OCI-M1 (cell line): ENCODE data around the gene PPP1R26.
"Not testable (repeated sequence)": the region's sequence is repeated elsewhere in the genome, so short reads cannot be mapped to it uniquely, and the experiment has no call there.

Experiments
- DNase-seq: peaks from one replicate; lab custom pipeline; 2025; lab: John Stamatoyannopoulos, UW

Gene PPP1R26, protein sequence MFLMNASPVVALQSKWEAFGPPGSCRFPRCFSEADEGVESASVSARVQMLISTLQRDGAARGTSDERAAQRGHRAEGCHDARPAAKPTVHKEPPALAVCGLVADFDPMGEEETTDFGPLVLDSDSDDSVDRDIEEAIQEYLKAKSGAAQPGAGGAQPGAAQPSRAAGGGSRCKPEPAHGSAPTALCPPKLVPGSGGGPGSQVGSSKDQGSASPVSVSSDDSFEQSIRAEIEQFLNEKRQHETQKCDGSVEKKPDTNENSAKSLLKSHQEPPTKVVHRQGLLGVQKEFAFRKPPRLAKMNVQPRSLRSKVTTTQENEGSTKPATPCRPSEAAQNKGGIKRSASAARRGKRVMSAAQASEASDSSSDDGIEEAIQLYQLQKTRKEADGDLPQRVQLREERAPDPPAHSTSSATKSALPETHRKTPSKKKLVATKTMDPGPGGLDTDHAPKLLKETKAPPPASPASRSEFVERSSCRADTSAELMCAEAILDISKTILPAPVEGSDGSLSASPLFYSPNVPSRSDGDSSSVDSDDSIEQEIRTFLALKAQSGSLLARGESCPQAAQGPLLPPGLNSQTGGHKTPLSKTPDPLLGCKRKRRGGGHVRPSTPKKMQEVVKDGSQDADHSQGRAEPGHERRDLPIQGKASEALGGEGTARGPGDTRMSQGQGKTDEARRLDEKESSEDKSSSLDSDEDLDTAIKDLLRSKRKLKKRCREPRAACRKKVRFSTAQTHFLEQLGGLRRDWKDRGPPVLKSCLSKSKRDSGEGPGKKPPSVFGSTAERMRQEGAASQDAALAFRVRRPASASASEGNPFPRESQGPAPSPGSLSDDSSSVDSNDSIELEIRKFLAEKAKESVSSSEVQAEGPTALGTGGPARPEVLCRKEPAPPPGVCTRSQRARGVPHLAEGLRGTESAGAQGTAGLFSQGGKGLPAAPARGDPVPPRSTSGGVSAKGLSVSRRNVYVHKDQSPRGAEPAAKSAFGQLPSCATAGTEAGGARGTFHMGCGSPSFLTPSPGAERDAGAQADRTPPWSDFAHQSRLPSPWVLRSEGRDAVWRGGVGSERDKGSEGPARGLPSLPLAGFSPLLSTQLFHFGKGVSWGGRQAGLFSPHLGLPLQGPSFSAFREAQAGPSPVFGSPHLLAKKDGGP (N-terminal part only)

DNA sequence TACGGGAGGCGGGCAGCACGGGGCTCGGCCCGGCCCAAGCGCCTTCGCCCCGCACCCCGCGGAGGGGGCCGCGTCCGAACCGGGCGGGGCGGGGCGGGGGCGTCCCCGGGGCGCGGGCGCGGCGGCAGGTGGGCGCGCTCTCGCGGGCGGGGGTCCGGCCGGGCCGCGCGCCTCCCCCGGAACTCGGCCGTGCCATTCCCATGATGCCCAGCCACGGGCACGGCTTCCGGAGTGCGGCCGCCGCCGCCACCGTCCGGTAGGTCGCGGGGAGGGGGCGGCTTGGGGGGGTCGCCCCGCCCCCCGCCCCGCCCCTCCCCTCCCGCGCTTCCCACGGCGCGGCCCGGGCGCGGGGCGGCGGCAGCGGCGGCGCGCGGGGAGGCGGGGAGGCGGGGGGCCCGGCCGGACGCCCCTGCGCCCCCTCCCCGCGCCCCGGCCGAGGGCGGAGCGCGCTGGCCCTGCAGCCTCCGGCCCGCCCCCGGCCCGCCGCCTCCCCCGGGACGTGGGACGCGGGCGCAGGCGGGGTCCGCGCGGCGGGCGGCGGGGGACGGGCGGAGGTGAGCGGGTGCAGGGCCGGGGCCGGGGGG is at the start of gene PPP1R26:
Gene PPP1R26, plus strand, starts transcription at position 314 of the 584 bp plus-strand sequence. CDS start 4,729 bp downstream, outside the sequence.
- no peak for DNase-seq

DNA sequence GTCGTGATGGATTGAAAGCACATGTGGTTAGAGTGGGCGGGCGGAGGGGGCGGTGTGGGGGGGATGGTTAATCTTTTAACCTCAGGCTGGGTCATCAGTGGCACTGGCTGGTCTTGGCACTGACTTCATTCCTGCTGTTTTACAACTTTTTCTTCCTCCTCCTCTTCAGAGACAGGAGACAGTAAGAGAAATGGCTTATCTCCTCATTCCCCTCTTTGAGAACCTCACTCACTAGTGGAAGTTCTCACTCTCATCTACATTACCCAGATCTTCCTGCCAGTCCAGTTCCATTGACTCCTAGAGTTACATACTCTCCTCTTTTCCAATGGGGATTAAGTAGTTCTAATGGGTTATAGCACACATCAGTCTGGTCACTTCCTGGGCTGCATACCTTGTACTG is 42.3 kb upstream of the PPP1R26 start:
- DNase-seq: peak; percentile 12

DNA sequence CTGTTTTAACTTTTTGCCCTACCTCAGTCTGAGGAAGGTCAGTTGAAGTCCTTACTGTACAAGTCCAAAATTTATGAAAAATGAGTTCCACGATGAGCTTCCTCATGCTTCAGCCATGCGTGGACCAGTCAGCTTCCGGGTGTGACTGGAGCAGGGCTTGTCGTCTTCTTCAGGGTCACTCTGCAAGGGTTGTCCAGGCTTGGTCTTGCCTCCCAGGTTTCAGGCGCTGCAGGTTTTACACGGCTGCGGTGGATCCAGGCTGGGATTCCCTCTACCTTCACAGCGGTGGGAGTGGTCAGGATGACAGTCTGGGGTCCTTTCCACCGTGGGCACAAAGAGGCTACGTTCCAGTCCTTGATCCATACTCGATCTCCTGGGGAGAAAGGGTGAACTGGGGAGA is 41.9 kb upstream of the PPP1R26 start:
- not testable (repeated sequence) for DNase-seq

DNA sequence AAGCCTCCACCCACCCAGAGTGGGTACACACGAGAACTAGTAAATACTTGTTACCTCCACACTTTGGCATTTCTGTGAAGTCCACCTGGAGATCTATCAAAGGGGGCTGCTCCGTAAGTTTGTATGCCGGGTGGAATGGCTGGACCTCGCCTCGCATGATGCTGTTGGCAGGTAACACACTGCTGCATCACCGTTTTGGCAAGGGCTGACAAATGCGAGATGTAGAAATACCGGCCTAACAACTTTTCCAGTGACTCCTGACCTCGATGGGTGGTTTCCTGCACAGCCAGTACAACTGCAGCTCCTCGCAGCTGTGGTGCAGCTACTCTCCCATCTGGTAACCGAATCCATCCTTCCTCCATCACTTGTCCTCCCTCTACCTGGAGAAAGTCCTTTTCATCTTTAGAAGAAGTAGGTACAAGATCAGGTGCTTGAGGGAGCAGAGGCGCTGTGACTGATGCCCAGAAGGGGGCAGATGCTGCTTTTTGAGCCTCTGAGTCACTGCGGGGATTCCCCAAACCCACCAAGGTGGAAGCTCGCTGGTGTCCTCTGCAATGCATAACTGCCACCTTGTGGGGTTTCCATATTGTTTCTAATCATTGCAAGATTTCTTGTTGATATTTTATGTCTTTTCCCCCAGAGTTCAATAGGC is 40.9 kb upstream of the PPP1R26 start:
- DNase-seq: not testable (repeated sequence)

DNA sequence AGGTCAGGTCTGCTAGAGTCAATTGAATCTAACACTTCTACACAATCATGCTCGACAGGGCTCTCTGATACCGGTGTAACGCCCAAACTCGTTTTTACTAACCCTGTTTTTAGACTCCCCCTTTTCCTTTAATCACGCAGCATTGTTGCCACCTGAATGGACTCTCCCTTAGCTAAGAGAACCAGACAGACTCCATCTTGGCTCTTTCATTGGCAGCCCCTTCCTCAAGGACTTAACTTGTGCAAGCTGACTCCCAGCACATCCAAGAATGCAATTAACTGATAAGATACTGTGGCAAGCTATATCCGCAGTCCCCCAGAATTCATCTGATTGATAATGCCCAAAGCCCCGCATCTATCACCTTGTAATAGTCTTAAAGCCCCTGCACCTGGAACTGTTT is 40.1 kb upstream of the PPP1R26 start:
- not testable (repeated sequence) for DNase-seq

DNA sequence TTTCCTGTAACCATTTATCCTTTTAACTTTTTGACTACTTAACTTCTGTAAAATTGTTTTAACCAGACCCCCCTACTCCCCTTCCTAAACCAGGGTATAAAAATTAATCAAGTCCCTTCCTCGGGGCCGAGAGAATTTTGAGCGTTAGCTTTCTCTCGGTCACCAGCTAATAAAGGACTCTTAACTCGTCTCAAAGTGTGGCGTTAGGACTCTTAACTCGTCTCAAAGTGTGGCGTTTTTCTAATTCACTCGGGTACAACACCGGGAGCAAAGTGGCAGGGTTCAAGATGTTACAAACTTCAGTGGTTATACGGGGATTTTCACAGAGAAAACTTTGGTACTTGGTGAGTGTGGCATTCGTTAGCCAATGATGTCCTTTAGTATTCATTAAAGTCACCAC is 39.7 kb upstream of the PPP1R26 start:
- no peak for DNase-seq

DNA sequence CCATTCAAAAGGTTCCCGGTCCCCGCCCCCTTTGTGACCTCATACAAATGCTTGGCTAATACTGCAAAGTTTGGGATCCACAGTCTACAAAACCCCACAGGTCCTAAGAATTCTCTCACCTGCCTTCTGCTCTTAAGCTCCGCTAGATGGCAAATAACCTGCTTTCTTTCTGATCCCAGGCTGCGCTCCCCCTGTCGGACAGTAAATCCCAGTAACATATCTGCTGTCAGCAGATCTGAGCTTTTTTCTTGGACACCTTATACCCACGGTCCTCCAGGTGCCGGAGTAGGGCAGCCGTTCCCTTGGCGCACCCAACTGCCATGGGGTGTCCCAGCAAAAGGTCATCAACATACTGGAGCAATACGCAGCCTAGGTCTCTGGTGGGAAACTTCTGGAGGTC is 39.0 kb upstream of the PPP1R26 start:
- DNase-seq: no peak

DNA sequence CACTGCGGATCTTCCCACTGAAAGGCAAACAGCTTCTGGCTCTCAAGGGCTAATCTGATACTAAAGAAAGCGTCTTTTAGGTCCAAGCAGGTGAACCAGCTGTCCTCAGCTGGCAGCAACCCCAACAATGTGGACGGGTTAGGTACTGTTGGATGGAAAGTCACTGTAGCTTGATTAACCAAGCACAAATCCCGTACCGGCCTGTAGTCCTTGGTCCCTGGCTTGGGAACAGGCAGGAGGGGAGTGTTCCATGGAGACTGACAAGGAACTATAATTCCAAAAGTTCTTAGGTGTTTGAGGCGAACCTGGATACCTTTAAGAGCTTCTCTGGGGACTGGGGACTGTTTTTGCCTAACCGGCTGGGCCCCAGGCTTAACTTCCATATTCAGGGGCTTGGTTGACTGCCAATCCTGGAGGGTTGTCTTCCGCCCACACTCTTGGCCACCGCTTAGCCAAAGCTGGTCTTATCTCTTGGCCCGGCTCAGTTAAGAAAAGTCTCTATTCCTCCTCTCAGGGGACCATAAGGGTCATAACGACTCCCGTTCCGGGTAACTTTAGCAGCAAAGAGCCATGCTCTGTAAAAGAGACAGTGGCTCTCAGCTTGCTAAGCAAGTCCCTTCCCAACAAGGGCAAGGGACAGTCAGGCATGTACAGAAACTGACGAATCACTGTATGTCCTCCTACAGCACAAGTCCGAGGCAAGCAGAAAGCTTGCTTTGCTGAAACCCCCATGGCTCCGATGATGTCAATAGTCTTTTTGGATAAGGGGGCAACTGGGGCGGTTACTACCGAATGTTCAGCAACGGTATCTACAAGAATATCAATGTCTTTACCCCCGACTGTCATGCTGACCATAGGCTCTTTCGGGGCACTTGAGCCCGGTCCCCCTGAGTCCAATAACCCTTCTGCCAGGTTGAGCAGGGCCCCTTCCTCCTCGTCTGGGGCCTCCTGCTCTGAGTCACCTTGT is 38.2 kb upstream of the PPP1R26 start:
- DNase-seq: peak; percentile 95

DNA sequence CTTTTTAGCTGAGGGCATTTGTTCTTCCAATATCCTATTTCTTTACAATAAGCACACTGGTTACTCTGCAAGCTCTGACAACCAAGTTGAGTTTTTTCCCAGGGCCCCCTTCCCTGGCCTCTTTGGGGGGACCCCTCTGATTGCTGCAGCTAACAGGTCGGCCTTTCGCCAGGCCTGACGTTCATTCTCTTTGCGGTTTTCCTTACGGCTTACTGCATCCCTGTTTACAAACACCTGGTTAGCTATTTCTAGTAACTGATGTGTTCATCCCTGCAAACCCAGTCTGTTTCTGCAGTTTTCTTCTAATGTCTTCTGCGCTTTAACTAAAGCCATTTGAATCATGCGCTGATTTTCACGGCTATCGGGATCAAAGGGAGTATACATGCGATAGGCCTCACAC is 37.5 kb upstream of the PPP1R26 start:
- DNase-seq: no peak

DNA sequence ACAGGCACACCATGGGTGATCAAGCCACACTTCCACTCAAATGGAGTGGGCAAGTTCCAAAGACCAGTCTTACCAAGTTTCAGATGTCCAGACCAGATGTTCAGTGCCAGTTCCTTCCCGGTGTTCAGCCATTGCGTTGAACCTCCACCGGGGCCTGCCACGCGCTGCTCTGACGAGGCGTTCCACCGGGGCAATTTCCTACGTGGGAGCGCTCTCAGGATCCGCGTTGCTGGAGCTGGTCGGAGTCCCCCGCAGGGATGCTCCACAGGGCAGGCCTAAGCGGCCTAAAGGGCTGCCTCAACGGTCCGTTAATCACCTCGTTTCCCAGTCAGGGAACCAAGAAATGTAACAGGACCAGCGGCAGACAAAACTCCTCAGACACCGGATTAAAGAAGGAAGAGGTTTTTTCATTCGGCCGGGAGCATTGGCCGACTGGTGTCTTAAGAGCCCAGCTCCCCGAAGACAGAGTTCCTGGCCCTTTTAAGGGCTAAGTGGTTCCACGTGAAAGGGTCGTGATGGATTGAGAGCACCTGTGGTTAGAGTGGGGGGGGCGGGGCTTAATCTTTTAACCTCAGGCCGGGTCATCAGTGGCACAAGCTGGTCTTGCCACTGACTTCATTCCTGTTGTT is 35.7 kb upstream of the PPP1R26 start:
- DNase-seq: peak; percentile 6

DNA sequence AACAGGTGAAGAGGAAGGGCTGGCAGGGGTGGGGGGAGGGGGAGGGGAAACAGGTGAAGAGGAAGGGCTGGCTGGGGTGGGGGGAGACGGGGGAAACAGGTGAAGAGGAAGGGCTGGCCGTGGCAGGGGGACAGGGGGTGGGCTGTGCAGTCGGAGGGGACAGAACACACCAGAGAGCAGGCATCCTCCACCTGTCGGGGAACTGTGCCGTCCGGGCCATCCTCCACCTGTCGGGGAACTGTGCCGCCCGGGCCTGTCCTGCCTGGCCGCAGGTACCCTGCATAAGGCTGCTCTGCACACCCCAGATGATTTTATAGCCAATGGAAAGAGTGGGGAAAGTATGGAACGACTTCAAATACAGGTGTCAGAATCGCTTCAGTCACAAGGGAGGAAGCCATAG is 32.5 kb upstream of the PPP1R26 start:
- DNase-seq: no peak

DNA sequence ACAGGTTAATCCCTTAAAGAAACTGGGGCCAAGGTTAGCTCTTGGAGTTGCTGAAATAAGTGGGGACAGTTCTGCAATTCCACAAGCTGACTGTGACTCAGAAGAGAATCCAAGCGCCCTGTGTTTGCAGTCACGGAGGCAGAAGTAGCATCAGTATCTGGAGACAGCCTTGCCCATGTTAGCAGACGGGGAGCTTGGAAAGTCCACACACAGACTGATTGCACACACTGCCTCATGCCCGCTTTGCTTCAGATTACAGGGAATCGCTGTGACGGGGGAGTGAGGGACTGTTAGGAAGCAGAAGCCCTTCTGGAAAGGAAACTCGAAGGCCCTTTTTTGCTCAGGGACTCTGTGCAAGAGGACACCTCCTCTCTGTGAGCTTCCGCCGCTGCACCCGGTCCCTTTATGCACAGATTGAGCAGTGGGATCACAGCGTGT is 30.9 kb upstream of the PPP1R26 start:
- DNase-seq: peak; percentile 14

DNA sequence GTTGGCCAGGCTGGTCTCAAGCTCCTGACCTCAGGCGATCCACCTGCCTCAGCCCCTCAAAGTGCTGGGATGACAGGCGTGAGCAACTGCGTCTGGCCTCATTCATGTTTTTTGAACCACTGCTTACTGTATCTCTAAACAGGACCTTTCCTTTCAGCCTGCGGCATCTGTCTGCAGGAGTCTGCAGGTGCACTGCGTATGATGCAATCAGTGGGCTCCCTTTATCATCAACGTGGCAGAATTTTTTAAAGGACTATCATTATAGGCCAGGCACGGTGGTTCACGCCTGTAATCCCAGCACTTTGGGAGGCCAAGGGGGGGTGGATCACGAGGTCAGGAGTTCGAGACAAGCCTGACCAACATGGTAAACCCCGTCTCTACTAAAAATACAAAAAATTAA is 30.1 kb upstream of the PPP1R26 start:
- DNase-seq: not testable (repeated sequence)

DNA sequence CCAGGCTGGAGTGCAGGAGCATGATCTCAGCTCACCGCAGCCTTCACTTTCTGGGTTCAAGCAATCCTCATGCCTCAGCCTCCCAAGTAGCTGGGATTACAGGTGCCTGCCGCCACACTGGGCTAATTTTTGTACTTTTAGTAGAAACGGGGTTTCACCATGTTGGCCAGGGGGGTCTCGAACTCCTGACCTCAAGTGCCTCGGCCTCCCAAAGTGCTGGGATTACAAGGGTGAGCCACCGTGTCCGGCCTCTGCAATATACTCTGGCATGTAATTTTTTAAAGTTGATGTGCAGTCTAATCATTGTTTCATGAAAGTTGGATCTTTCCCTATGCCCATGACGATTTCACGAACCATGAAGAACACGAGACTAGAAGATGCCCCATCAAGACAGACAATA is 28.6 kb upstream of the PPP1R26 start:
- DNase-seq: no peak

DNA sequence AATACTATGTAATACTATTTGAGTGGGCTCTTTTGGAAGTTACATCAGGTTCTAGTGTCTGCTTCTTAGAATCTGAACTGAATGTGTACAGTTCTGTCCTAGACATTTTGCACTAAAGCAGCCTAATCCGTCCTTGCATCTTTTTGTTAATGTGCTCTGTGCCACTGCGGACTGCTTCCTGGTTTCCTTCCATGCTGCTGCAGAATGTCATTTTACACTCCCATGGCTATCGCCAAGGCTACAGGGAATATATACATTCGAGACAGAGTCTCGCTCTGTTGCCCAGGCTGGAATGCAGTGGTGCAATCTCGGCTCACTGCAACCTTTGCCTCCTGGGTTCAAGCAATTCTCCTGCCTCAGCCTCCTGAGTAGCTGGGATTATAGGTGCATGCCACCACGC is 27.7 kb upstream of the PPP1R26 start:
- not testable (repeated sequence) for DNase-seq

DNA sequence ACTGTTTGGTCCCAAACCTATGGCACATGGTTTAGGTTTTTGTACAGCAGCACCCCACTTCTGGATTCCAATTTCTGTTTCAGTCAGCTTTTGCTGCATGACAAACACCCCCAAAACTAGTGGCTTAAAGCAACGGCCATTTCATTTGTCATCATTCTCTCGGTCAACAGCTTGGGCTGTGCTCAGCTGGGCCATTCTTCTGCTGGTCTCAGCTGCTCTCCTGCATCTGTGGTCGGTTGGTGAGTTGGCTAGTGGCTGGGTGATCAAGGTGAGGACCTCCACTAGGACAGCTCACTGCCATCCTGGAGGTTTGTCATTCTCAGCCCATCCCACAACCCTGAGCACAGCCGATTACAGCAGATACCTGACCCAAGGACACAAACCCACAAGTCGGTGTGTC is 24.8 kb upstream of the PPP1R26 start:
- no peak for DNase-seq

DNA sequence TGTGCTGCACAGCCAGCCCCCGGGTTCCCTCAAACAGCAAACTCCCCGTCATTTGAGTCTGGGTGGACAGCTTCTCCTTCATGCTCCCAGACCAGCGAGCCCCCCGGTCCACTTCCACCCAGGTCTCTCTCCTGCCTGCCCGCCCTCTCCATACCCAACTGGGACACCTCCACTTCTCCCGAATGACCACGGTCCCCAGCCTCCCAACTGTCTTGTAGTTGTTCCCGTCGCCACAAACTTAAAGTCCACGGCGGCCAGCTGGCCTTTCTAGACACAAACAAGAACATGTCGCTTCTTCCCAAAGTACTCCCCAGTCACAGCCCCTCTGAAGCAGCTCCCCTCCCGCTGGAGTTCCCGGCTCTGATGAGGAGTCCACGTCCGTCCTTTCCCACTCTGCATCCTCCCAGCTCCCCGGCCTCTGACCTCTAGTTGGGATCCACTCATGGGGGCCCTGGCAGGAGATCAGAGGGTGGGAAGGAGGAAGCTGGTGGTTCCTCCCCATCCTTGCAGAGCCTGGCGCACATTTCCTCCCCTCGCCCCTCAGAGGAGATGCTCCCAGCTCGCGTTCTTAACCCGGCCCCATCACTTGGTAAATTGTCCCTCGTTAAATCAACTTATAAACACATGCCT is 24.1 kb upstream of the PPP1R26 start:
- DNase-seq: no peak

DNA sequence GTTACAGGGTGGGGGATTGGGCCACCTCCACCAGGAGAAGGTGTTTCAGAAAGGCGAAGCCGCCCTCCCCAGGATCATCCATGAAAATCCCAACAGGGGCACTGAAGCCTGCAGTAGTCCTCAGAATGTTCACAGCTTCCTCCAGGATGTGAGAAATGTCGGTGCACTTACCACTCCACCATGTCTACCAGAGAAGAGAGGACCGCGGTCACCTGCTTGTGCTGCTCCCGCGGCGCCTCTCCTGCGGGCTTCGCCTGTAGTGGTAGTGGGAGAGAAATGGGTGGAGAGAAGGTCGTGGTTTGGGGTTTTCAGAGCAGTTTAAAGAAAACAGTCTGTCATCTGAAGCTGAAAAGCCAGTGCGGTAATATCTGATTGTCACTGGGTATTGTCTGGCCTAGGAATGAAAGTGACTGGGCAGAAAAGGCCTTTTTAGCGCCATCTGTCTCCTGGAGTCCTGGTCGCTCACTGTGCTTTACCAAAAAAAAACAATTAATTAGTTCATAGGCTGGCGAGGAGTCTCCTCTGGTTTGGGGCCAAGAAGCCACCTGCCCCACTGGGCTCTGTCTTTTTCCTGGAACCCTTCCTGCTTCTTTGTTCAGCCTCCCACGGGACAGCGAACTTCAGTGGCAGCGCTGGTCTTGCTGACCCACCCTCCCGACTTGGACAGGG is 23.0 kb upstream of the PPP1R26 start:
- DNase-seq: peak; percentile 63

DNA sequence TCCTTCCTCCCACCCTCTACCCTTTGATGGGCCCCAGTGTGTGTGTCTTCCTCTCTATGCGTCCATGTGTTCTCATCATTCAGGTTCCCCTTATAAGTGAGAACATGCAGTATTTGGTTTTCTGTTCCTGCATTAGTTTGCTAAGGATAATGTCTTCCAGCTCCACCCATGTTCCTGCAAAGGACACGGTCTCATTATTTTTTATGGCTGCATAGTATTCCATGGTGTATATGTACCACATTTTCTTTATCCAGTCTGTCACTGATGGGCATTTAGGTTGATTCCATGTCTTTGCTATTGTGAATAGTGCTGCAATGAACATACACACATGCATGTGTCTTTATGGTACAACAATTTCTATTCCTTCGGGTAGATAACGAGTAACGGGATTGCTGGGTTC is 21.1 kb upstream of the PPP1R26 start:
- DNase-seq: not testable (repeated sequence)
